ENCODE data around the gene DCDC1. TPM values are rescaled to one million over a fixed set of nuclear protein-coding genes. Genes with fewer than 3 reads are reported as not detected.

DCDC1 gene
- total RNA-seq, 2 experiments from 2014 or later, result 0.13 TPM; not detected in 1

- ChIA-PET POLR2A (no interaction called here), CTCF (ENCODE audit: unreplicated experiment) (no interaction called here)
- no peak overlapping the region for H3K4me3 ChIP-seq (ENCODE audit: low read depth, low read length, poor library complexity, severe bottlenecking)
- BruUV-seq (replicated peaks), result no TSS peak
- no peaks in the 10 kb centered on the region for H3K4me1 ChIP-seq (ENCODE audit: insufficient read depth, low read length, poor library complexity, severe bottlenecking)
- H3K9me2 ChIP-seq (ENCODE audit: insufficient read depth, low read length), result no peaks in the 10 kb centered on the region
- DNase-seq (ENCODE audit: low spot score), result no peak
- TF ChIP-seq CTCF (conservative IDR thresholded peaks at IDR 0.05; ENCODE audit: low read length) (no peak), EZH2phosphoT487 (IDR thresholded peaks at IDR 0.05; ENCODE audit: borderline replicate concordance, low read depth, low read length) (no peak)
- H2AFZ ChIP-seq (ENCODE audit: low read length), result no peak overlapping the region
- no peaks in the 10 kb centered on the region for H4K20me1 ChIP-seq (ENCODE audit: insufficient read depth, low read length)
- no peaks in the 10 kb centered on the region for H3K9me3 ChIP-seq (ENCODE audit: low read length)
- H3K4me2 ChIP-seq (ENCODE audit: low read length), result no peak overlapping the region
- no peaks in the 10 kb centered on the region for H3K79me2 ChIP-seq (ENCODE audit: insufficient read depth, low read depth, low read length)
- intact Hi-C loops (cut with micrococcal nuclease; ENCODE audit: unreplicated experiment), result no loop called here
- no peak overlapping the region for H3K27ac ChIP-seq (ENCODE audit: low read depth, low read length, poor library complexity, severe bottlenecking)
- no peaks in the 10 kb centered on the region for H3K36me3 ChIP-seq (ENCODE audit: insufficient read depth, low read length)
Measured at GRCh38 chr11:31267720-31268119, 101.8 kb downstream of the DCDC1 start.

GRCh38 chr11:31264834-31265233 is 104.7 kb downstream of the DCDC1 start:
- no TSS peak for BruUV-seq (replicated peaks)
- no peak for DNase-seq (ENCODE audit: low spot score)
- CTCF ChIA-PET (ENCODE audit: unreplicated experiment), result no interaction called here

GRCh38 chr11:31262761-31263160 is 106.8 kb downstream of the DCDC1 start:
- H3K27ac ChIP-seq (ENCODE audit: low read depth, low read length, poor library complexity, severe bottlenecking), result no peak overlapping the region
- H3K9me2 ChIP-seq (ENCODE audit: insufficient read depth, low read length), result no peaks in the 10 kb centered on the region
- no peak overlapping the region for H2AFZ ChIP-seq (ENCODE audit: low read length)
- H3K4me3 ChIP-seq (ENCODE audit: low read depth, low read length, poor library complexity, severe bottlenecking), result no peak overlapping the region
- ChIA-PET POLR2A (no interaction called here), CTCF (ENCODE audit: unreplicated experiment) (no interaction called here)
- intact Hi-C loops (cut with micrococcal nuclease; ENCODE audit: unreplicated experiment), result no loop called here
- H3K79me2 ChIP-seq (ENCODE audit: insufficient read depth, low read depth, low read length), result no peaks in the 10 kb centered on the region
- H4K20me1 ChIP-seq (ENCODE audit: insufficient read depth, low read length), result no peaks in the 10 kb centered on the region
- H3K9me3 ChIP-seq (ENCODE audit: low read length), result no peaks in the 10 kb centered on the region
- H3K4me1 ChIP-seq (ENCODE audit: insufficient read depth, low read length, poor library complexity, severe bottlenecking), result no peaks in the 10 kb centered on the region
- no peaks in the 10 kb centered on the region for H3K36me3 ChIP-seq (ENCODE audit: insufficient read depth, low read length)
- H3K4me2 ChIP-seq (ENCODE audit: low read length), result no peak overlapping the region
- no peak for TF ChIP-seq CTCF (conservative IDR thresholded peaks at IDR 0.05; ENCODE audit: low read length)
- no peak for TF ChIP-seq EZH2phosphoT487 (IDR thresholded peaks at IDR 0.05; ENCODE audit: borderline replicate concordance, low read depth, low read length)
- no TSS peak for BruUV-seq (replicated peaks)
- no peak for DNase-seq (ENCODE audit: low spot score)

More at GRCh38 chr11:31264834-31265233, 104.7 kb downstream of the DCDC1 start:
- Histone ChIP-seq H3K36me3 (ENCODE audit: insufficient read depth, low read length) (no peaks in the 10 kb centered on the region), H2AFZ (ENCODE audit: low read length) (no peak overlapping the region), H3K4me2 (ENCODE audit: low read length) (no peak overlapping the region), H4K20me1 (ENCODE audit: insufficient read depth, low read length) (no peaks in the 10 kb centered on the region), H3K9me2 (ENCODE audit: insufficient read depth, low read length) (no peaks in the 10 kb centered on the region), H3K4me1 (ENCODE audit: insufficient read depth, low read length, poor library complexity, severe bottlenecking) (no peaks in the 10 kb centered on the region), H3K79me2 (ENCODE audit: insufficient read depth, low read depth, low read length) (no peaks in the 10 kb centered on the region), H3K27ac (ENCODE audit: low read depth, low read length, poor library complexity, severe bottlenecking) (no peak overlapping the region), H3K4me3 (ENCODE audit: low read depth, low read length, poor library complexity, severe bottlenecking) (no peak overlapping the region), H3K9me3 (ENCODE audit: low read length) (no peaks in the 10 kb centered on the region)
- POLR2A ChIA-PET, result interaction anchor here (0.5 to 0.7 kb wide), 2 partner anchors 176 to 525 kb away, joined by 3 to 6 read pairs; no protein-coding TSS in a partner anchor
- intact Hi-C loops (cut with micrococcal nuclease; ENCODE audit: unreplicated experiment), result no loop called here
- TF ChIP-seq CTCF (conservative IDR thresholded peaks at IDR 0.05; ENCODE audit: low read length) (no peak), EZH2phosphoT487 (IDR thresholded peaks at IDR 0.05; ENCODE audit: borderline replicate concordance, low read depth, low read length) (no peak)
